NOMO-1 treated with dmso at 0.1 percent for 144 hours (cell line): Measurements from ENCODE around the gene FNDC5.

Experiments
- DNase-seq: peaks from one replicate; lab custom pipeline; 2025; ENCODE audit not compliant: unreplicated experiment; lab: John Stamatoyannopoulos, UW

FNDC5 gene

GRCh38 chr1:32884726-32885125 lies 14.0 kb upstream of the FNDC5 start:
- DNase-seq, result no peak

- DNase-seq, result no peak
These were observed 13.3 kb upstream of the FNDC5 start for GRCh38 chr1:32884032-32884372.

GRCh38 chr1:32883338-32884031 lies 12.8 kb upstream of the FNDC5 start:
- no peak for DNase-seq

GRCh38 chr1:32881871-32882850 lies 11.4 kb upstream of the FNDC5 start:
- no peak for DNase-seq

- DNase-seq, result no peak
These were observed 10.6 kb upstream of the FNDC5 start for GRCh38 chr1:32881291-32881690.

GRCh38 chr1:32878637-32879041 lies 7.9 kb upstream of the FNDC5 start:
- DNase-seq, result no peak

GRCh38 chr1:32878183-32878582 lies 7.5 kb upstream of the FNDC5 start:
- no peak for DNase-seq

GRCh38 chr1:32877211-32878110 lies 6.7 kb upstream of the FNDC5 start:
- DNase-seq, result no peak

- DNase-seq, result peak; percentile 24
These were observed 5.9 kb upstream of the FNDC5 start for GRCh38 chr1:32876341-32877210.

- no peak for DNase-seq
These were observed 4.4 kb upstream of the FNDC5 start for GRCh38 chr1:32874860-32875752.

- DNase-seq, result no peak
These were observed 2.8 kb upstream of the FNDC5 start for GRCh38 chr1:32873484-32873883.

- no peak for DNase-seq
These were observed 1.4 kb upstream of the FNDC5 start for GRCh38 chr1:32872192-32872460.

GRCh38 chr1:32871364-32872191 lies 866 bp upstream of the FNDC5 start:
- no peak for DNase-seq

GRCh38 chr1:32869923-32870614 lies 643 bp downstream of the FNDC5 start:
- no peak for DNase-seq

- no peak for DNase-seq
These were observed 1.8 kb downstream of the FNDC5 start for GRCh38 chr1:32868806-32869455.

GRCh38 chr1:32868085-32868484 lies 2.6 kb downstream of the FNDC5 start:
- DNase-seq, result no peak

GRCh38 chr1:32867671-32868070 lies 3.0 kb downstream of the FNDC5 start:
- no peak for DNase-seq

GRCh38 chr1:32867151-32867550 lies 3.6 kb downstream of the FNDC5 start:
- DNase-seq, result no peak
